ENCODE results near the gene EPB41L4A. TPM values are rescaled to one million over a fixed set of nuclear protein-coding genes. Genes with fewer than 3 reads are reported as not detected.

Gene EPB41L4A
- polyA plus RNA-seq, 1 donor (not counting 4 experiments of a cell fraction or from before 2014, with no cell fraction given): 3.5 TPM

DNA sequence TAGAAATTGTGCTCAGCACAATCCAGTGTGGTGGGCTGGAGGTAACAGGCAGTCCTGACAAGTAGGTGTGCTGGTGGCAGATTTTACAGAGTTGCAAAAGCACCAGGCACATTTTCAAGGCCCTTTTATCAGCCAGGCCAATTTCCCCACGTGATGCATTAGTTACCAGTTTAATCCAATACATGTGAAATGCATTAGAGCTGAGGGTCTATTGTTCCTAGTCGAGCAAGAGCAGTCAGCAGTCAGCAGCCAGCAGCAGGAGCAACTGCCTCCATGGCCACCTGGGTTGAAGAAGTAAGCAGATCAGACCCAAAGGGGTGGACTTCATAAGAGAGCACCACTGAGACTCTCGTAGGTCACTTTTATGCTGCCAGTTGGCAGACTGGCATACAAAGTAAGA is 76.7 kb downstream of the EPB41L4A start:
- no peak for FAIRE-seq
- no peaks in the 10 kb centered on the region for H3K9me3 ChIP-seq (ENCODE audit: control insufficient read depth, low read depth, low read length)
- no peak overlapping the region for H3K9ac ChIP-seq (ENCODE audit: control insufficient read depth, extremely low read depth, insufficient read depth, low read length)

DNA sequence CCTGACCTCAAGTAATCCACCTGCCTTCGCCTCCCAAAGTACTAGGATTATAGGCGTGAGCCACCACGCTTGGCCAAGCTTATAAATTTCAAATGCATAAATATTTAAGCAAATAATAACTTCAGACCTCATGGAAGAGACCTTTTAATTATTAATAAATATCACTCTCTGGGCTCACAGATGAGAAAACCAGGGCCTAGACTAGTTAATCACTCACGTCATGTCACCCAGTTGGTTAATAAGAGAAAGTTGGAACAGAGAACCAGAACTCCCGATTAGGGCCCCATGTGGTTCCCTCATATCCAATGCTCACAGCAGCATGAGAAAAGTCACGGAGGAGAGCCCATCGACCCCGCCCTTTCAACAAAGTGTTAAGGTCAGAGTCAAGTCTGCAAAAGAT is 79.3 kb downstream of the EPB41L4A start:
- TF ChIP-seq EZH2 (IDR thresholded peaks at IDR 0.05; ENCODE audit: low read length): no peak
- TF ChIP-seq, protein P1, sequence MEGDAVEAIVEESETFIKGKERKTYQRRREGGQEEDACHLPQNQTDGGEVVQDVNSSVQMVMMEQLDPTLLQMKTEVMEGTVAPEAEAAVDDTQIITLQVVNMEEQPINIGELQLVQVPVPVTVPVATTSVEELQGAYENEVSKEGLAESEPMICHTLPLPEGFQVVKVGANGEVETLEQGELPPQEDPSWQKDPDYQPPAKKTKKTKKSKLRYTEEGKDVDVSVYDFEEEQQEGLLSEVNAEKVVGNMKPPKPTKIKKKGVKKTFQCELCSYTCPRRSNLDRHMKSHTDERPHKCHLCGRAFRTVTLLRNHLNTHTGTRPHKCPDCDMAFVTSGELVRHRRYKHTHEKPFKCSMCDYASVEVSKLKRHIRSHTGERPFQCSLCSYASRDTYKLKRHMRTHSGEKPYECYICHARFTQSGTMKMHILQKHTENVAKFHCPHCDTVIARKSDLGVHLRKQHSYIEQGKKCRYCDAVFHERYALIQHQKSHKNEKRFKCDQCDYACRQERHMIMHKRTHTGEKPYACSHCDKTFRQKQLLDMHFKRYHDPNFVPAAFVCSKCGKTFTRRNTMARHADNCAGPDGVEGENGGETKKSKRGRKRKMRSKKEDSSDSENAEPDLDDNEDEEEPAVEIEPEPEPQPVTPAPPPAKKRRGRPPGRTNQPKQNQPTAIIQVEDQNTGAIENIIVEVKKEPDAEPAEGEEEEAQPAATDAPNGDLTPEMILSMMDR (optimal IDR thresholded peaks at IDR 0.05 in 1 of 3, IDR thresholded peaks at IDR 0.05 in 1 of 3, conservative IDR thresholded peaks at IDR 0.05 in 1 of 3; ENCODE audit: extremely low read depth in 1 of 3, insufficient read depth in 2 of 3, low read length in 3 of 3): no peak
- Histone ChIP-seq H3K9me1 (ENCODE audit: control insufficient read depth, extremely low read depth, insufficient read depth, low read length) (no peaks in the 10 kb centered on the region), H3K27ac (ENCODE audit: control insufficient read depth, insufficient read depth, low read length) (no peak overlapping the region), H3K4me3 (ENCODE audit: control insufficient read depth in 2 of 3, extremely low read depth in 1 of 3, insufficient read depth in 2 of 3, low read depth in 1 of 3, low read length in 3 of 3) (no peak overlapping the region), H3K9me3 (ENCODE audit: control insufficient read depth, low read depth, low read length) (no peaks in the 10 kb centered on the region), H3K9ac (ENCODE audit: control insufficient read depth, extremely low read depth, insufficient read depth, low read length) (no peak overlapping the region), H2AFZ (ENCODE audit: control insufficient read depth, low read length) (no peak overlapping the region), H3K4me2 (ENCODE audit: control insufficient read depth, extremely low read depth, insufficient read depth, low read depth, low read length) (no peak overlapping the region), H4K20me1 (ENCODE audit: control insufficient read depth, extremely low read depth, insufficient read depth, low read length) (no peaks in the 10 kb centered on the region), H3K27me3 (ENCODE audit: control insufficient read depth, extremely low read depth, insufficient read depth, low read length) (no peaks in the 10 kb centered on the region), H3K36me3 (ENCODE audit: control insufficient read depth in 2 of 2, extremely low read depth in 1 of 2, insufficient read depth in 2 of 2, low read length in 2 of 2) (no peaks in the 10 kb centered on the region), H3K79me2 (ENCODE audit: control insufficient read depth, insufficient read depth, low read length) (no peaks in the 10 kb centered on the region), H3K4me1 (ENCODE audit: control insufficient read depth, extremely low read depth, insufficient read depth, low read length) (no peaks in the 10 kb centered on the region)
- FAIRE-seq (no peak), DNase-seq (ENCODE audit: low read depth, low spot score) (no peak)
- dilution Hi-C loops (cut with MboI; ENCODE audit: extremely low pct_ligation_motif_present, low sequenced_read_pairs): no loop called here

More for the DNA sequence above, 76.7 kb downstream of the EPB41L4A start:
- dilution Hi-C loops (cut with MboI; ENCODE audit: extremely low pct_ligation_motif_present, low sequenced_read_pairs): no loop called here
- Histone ChIP-seq H3K79me2 (ENCODE audit: control insufficient read depth, insufficient read depth, low read length) (no peaks in the 10 kb centered on the region), H3K4me3 (ENCODE audit: control insufficient read depth in 2 of 3, extremely low read depth in 1 of 3, insufficient read depth in 2 of 3, low read depth in 1 of 3, low read length in 3 of 3) (no peak overlapping the region), H3K4me1 (ENCODE audit: control insufficient read depth, extremely low read depth, insufficient read depth, low read length) (no peaks in the 10 kb centered on the region), H3K27me3 (ENCODE audit: control insufficient read depth, extremely low read depth, insufficient read depth, low read length) (no peaks in the 10 kb centered on the region), H2AFZ (ENCODE audit: control insufficient read depth, low read length) (no peak overlapping the region), H3K4me2 (ENCODE audit: control insufficient read depth, extremely low read depth, insufficient read depth, low read depth, low read length) (no peak overlapping the region), H3K36me3 (ENCODE audit: control insufficient read depth in 2 of 2, extremely low read depth in 1 of 2, insufficient read depth in 2 of 2, low read length in 2 of 2) (no peaks in the 10 kb centered on the region), H3K9me1 (ENCODE audit: control insufficient read depth, extremely low read depth, insufficient read depth, low read length) (no peaks in the 10 kb centered on the region), H4K20me1 (ENCODE audit: control insufficient read depth, extremely low read depth, insufficient read depth, low read length) (no peaks in the 10 kb centered on the region), H3K27ac (ENCODE audit: control insufficient read depth, insufficient read depth, low read length) (no peak overlapping the region)
- no peak for TF ChIP-seq EZH2 (IDR thresholded peaks at IDR 0.05; ENCODE audit: low read length)
- TF ChIP-seq, protein P1 (optimal IDR thresholded peaks at IDR 0.05 in 1 of 3, IDR thresholded peaks at IDR 0.05 in 1 of 3, conservative IDR thresholded peaks at IDR 0.05 in 1 of 3; ENCODE audit: extremely low read depth in 1 of 3, insufficient read depth in 2 of 3, low read length in 3 of 3): no peak
- DNase-seq (ENCODE audit: low read depth, low spot score): no peak

Data from keratinocyte (primary cell).